ENCODE measurements around the gene TNFSF13B.
"Not testable (repeated sequence)": the region's sequence is repeated elsewhere in the genome, so short reads cannot be mapped to it uniquely, and the experiment has no call there.

Gene TNFSF13B

GRCh38 chr13:108281901-108282300 lies 12.4 kb downstream of the TNFSF13B start:
- DNase-seq (ENCODE audit: low read depth in 2 of 3, low spot score in 2 of 3): no peak

GRCh38 chr13:108283110-108283509 lies 13.6 kb downstream of the TNFSF13B start:
- DNase-seq (ENCODE audit: low read depth in 2 of 3, low spot score in 2 of 3): no peak

- no peak for DNase-seq (ENCODE audit: low read depth in 2 of 3, low spot score in 2 of 3)
Observed at GRCh38 chr13:108288741-108289140, 19.2 kb downstream of the TNFSF13B start.

- DNase-seq (ENCODE audit: low read depth in 2 of 3, low spot score in 2 of 3): no peak
Observed at GRCh38 chr13:108289819-108290218, 20.3 kb downstream of the TNFSF13B start.

GRCh38 chr13:108297114-108297513 lies 27.6 kb downstream of the TNFSF13B start:
- no peak for DNase-seq (ENCODE audit: low read depth in 2 of 3, low spot score in 2 of 3)

GRCh38 chr13:108302279-108302678 lies 32.8 kb downstream of the TNFSF13B start:
- DNase-seq (ENCODE audit: low read depth in 2 of 3, low spot score in 2 of 3): no peak

- no peak for DNase-seq (ENCODE audit: low read depth in 2 of 3, low spot score in 2 of 3)
Observed at GRCh38 chr13:108304170-108305016, 34.9 kb downstream of the TNFSF13B start.

- DNase-seq (ENCODE audit: low read depth in 2 of 3, low spot score in 2 of 3): no peak
Observed at GRCh38 chr13:108305655-108306054, 36.1 kb downstream of the TNFSF13B start.

- DNase-seq (ENCODE audit: low read depth in 2 of 3, low spot score in 2 of 3): no peak
Observed at GRCh38 chr13:108306860-108307259, 37.3 kb downstream of the TNFSF13B start.

- not testable (repeated sequence) for DNase-seq (ENCODE audit: low read depth in 2 of 3, low spot score in 2 of 3)
Observed at GRCh38 chr13:108311596-108311995, 42.1 kb downstream of the TNFSF13B start.

- DNase-seq (ENCODE audit: low read depth in 2 of 3, low spot score in 2 of 3): no peak
Observed at GRCh38 chr13:108313382-108313781, 43.9 kb downstream of the TNFSF13B start.

GRCh38 chr13:108315273-108315672 lies 45.8 kb downstream of the TNFSF13B start:
- no peak for DNase-seq (ENCODE audit: low read depth in 2 of 3, low spot score in 2 of 3)

GRCh38 chr13:108315991-108316390 lies 46.5 kb downstream of the TNFSF13B start:
- DNase-seq (ENCODE audit: low read depth in 2 of 3, low spot score in 2 of 3): no peak

GRCh38 chr13:108316413-108316812 lies 46.9 kb downstream of the TNFSF13B start:
- DNase-seq (ENCODE audit: low read depth in 2 of 3, low spot score in 2 of 3): no peak

- no peak for DNase-seq (ENCODE audit: low read depth in 2 of 3, low spot score in 2 of 3)
Observed at GRCh38 chr13:108322206-108322824, 52.8 kb downstream of the TNFSF13B start.

GRCh38 chr13:108323031-108323430 lies 53.5 kb downstream of the TNFSF13B start:
- DNase-seq (ENCODE audit: low read depth in 2 of 3, low spot score in 2 of 3): no peak

- no peak for DNase-seq (ENCODE audit: low read depth in 2 of 3, low spot score in 2 of 3)
Observed at GRCh38 chr13:108325863-108326262, 56.3 kb downstream of the TNFSF13B start.

- no peak for DNase-seq (ENCODE audit: low read depth in 2 of 3, low spot score in 2 of 3)
Observed at GRCh38 chr13:108326309-108326708, 56.8 kb downstream of the TNFSF13B start.

- DNase-seq (ENCODE audit: low read depth in 2 of 3, low spot score in 2 of 3): no peak
Observed at GRCh38 chr13:108328848-108329247, 59.3 kb downstream of the TNFSF13B start.

GRCh38 chr13:108332791-108333190 lies 63.3 kb downstream of the TNFSF13B start:
- no peak for DNase-seq (ENCODE audit: low read depth in 2 of 3, low spot score in 2 of 3)

GRCh38 chr13:108342369-108343289 lies 73.1 kb downstream of the TNFSF13B start:
- no peak for DNase-seq (ENCODE audit: low read depth in 2 of 3, low spot score in 2 of 3)

Measured in activated CD8-positive, alpha-beta memory T cell treated with anti-CD3 and anti-CD28 coated beads for 48 hours (primary cell).